GM10266 (cell line): Measurements from ENCODE around the gene ILF2.

ENCODE experiments used
- DNase-seq: peaks from one replicate; pipeline ENCODE4 v3.0.0; 2012; ENCODE audit errors: extremely low spot score
- TF ChIP-seq, protein P1 (sequence below): IDR thresholded peaks from 2 replicates; pipeline ENCODE4 v1.5.1; 2012; ENCODE audit warnings: mild to moderate bottlenecking, low read depth; ENCODE audit not compliant: control insufficient read depth, insufficient read depth; ENCODE audit errors: missing control alignments

The ILF2 gene

DNA sequence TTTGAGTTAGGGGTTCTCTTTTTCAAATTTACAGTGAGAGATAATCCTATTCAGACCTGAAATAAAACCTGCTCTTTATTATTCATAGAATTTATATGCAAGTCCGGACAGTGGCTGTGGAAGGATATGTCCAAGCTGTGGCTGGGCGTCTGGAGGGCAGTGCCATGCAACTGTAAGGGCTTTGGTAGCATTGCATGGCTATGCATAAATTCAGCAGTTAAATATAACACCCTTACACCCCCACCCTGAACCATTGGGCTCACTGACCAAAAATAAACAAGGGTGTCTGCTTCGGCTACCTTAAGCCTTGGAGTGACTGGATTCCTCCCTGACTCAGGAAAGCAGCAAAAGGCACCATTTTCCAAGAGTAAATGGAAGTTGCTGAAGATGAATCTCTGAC, 31.5 kb downstream of the ILF2 start:
- TF ChIP-seq, protein P1, sequence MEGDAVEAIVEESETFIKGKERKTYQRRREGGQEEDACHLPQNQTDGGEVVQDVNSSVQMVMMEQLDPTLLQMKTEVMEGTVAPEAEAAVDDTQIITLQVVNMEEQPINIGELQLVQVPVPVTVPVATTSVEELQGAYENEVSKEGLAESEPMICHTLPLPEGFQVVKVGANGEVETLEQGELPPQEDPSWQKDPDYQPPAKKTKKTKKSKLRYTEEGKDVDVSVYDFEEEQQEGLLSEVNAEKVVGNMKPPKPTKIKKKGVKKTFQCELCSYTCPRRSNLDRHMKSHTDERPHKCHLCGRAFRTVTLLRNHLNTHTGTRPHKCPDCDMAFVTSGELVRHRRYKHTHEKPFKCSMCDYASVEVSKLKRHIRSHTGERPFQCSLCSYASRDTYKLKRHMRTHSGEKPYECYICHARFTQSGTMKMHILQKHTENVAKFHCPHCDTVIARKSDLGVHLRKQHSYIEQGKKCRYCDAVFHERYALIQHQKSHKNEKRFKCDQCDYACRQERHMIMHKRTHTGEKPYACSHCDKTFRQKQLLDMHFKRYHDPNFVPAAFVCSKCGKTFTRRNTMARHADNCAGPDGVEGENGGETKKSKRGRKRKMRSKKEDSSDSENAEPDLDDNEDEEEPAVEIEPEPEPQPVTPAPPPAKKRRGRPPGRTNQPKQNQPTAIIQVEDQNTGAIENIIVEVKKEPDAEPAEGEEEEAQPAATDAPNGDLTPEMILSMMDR: no peak
- DNase-seq: no peak

DNA sequence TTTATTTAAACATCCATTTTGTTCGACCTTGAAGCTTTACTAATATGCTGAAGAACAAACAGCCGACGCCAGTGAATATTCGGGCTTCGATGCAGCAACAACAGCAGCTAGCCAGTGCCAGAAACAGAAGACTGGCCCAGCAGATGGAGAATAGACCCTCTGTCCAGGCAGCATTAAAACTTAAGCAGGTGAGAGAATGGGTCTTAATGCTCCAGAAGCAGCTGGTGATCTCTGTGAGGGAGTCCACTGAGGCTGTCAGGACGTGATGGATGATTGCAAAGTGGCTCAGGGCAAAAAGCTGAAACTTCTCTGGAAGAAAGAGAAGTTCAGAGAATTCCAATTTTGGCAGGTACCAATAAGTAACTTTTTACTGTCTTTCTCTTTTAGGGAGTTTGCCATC, 32.5 kb downstream of the ILF2 start:
- TF ChIP-seq, protein P1: no peak
- no peak for DNase-seq

DNA sequence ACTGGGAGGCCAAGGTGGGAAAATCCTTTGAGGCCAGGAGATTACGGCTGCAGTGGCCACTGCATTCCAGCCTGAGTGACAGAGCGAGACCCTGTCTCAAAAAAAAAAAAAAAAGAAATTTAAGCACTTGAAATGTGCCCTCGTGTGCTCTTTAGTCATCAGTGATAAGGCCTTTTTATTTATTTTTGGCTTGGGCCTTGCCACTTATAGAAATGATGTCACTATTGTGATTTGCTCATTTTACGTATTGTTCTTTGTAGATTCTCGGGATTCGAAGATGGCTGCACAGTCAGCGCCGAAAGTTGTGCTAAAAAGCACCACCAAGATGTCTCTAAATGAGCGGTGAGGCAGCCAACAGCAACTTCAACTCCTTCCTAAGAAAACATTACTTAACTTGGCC, 34.5 kb downstream of the ILF2 start:
- DNase-seq: no peak

DNA sequence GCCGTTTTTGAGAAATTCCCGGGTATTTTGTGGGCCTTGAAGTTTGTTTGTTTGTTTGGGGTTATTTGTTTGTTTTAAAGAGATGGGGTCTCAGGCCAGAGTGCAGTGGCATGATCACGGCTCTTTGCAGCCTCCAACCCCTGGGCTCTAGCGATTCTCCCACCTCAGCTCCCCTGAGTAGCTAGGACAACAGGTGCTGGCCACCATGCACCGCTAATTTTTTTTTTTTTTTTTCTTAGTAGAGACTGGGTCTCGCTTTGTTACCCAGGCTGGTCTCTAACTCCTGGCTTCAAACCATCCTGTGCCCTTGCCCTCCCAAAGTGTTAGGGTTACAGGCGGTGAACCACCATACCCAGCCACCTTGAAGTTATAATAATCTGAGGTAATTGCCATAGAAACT, 34.9 kb downstream of the ILF2 start:
- TF ChIP-seq, protein P1: no peak
- DNase-seq: no peak

More for the DNA sequence above, 34.5 kb downstream of the ILF2 start:
- TF ChIP-seq, protein P1: no peak

DNA sequence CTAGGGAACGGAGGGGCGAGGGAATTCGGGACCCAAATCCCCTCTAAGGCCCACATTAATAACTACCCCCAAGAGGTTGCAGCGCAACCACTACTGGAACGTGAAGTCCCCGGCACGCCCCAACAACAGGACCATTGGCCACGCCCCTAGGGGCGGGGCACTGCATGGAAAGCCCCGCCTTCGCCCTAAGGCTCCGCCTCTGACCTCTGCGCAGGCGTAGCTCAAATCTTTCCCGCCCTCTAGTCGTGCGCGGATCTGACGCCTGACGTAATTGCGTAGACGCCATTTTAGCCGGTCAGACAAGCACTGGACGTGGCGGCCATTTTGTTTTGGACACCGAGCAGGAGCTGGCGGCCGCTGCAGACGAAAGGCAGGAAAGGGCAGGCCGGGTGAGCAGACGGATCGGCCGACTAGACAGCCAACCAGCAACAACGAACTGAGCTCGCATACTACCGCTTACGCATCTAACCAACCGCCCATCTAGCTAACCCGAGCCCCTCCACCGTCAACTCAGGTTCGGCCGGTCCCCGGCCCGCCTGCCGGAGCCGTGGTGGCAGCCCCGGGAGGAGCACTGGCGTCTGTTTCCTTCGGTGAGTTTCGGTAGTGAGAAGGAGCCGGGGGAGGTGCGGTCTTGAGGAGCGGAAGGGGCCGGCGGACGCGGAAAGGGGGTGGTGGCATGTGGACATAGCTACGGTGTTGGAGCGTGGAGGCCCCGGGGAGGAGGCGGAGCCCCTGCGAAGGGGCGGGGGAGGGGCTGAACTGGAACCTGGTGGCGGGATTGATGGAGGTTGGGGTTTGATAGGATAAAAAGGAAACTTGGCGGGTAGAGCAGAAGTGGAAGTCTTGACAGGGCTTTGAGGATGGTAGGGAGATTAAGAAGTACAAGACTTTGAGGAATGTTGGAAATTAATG, 36.8 kb downstream of the ILF2 start, which contains the start of gene CHTOP:
TSS of gene CHTOP (plus strand) at position 313 of the 912 bp plus-strand sequence. CDS start 2,523 bp downstream, outside the sequence.
- peak; percentile 92 for DNase-seq
- TF ChIP-seq, protein P1: no peak

DNA sequence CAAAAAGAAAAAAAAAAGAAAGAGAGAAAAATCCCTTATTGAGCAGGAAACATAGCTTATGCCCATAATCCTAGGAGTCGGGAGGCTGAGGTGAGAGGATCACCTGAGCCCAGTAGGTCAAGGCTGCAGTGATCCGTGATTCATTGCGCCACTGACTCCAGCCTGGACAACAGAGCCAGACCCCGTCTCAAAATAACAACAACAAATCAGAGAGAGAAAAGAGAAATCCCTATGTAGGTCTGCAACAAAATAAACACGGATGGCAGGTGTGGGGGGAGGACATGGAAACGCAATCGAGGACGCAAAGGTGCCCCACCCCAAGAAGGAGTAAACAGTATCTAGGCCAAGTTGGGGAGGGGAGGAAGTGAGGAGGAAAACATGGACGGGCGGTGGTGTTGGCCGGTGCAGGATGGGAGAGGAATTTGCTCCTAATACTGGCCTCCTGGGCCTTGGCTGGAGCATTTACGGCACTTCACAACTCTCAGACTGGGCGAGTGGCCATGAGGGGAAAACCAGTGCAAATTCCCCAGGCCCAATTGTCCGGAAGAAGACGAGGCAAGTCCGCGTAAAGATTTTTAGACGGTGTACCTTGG, 37.5 kb downstream of the ILF2 start:
- no peak for DNase-seq
- TF ChIP-seq, protein P1: no peak
